ENCODE results near the gene BRD4.

Gene BRD4

DNA sequence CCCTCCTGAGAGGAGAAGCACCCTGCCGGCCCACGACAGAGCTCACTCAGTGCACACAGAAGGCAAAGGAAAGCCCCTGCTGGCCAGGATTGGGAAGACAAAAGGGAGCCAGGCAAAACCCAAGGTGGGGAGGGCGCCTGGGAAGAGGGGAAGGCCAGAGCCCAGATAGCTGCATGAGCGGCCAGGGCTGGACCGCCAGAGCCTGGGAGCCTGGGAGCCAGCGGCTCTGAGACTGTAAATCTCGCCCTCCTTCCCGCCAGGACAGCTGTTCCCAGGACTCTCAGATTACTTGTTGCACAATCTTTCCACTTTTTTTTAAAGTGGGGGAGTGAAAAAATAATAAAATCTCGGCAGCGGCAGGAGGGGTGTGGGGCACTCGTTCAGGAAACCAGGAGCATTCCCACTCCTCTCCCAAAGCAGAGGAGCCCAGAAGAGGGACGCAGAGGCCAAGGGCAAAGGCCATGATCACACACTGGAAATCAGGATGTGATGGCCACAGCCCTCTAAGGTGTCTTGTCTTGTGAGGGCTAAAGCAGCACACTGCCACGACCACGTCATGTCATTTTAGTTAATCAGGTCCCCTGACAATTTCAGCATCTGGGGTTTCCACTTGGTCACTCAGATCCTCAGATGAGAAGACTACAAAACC is 80.5 kb downstream of the BRD4 start:
- TF ChIP-seq, protein P1, sequence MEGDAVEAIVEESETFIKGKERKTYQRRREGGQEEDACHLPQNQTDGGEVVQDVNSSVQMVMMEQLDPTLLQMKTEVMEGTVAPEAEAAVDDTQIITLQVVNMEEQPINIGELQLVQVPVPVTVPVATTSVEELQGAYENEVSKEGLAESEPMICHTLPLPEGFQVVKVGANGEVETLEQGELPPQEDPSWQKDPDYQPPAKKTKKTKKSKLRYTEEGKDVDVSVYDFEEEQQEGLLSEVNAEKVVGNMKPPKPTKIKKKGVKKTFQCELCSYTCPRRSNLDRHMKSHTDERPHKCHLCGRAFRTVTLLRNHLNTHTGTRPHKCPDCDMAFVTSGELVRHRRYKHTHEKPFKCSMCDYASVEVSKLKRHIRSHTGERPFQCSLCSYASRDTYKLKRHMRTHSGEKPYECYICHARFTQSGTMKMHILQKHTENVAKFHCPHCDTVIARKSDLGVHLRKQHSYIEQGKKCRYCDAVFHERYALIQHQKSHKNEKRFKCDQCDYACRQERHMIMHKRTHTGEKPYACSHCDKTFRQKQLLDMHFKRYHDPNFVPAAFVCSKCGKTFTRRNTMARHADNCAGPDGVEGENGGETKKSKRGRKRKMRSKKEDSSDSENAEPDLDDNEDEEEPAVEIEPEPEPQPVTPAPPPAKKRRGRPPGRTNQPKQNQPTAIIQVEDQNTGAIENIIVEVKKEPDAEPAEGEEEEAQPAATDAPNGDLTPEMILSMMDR (IDR thresholded peaks at IDR 0.05): no peak
- DNase-seq (ENCODE audit: low spot score): peak; percentile 95
- Histone ChIP-seq H3K4me3 (peak overlapping the region; percentile 63), H3K27ac (peak overlapping the region; percentile 99)

DNA sequence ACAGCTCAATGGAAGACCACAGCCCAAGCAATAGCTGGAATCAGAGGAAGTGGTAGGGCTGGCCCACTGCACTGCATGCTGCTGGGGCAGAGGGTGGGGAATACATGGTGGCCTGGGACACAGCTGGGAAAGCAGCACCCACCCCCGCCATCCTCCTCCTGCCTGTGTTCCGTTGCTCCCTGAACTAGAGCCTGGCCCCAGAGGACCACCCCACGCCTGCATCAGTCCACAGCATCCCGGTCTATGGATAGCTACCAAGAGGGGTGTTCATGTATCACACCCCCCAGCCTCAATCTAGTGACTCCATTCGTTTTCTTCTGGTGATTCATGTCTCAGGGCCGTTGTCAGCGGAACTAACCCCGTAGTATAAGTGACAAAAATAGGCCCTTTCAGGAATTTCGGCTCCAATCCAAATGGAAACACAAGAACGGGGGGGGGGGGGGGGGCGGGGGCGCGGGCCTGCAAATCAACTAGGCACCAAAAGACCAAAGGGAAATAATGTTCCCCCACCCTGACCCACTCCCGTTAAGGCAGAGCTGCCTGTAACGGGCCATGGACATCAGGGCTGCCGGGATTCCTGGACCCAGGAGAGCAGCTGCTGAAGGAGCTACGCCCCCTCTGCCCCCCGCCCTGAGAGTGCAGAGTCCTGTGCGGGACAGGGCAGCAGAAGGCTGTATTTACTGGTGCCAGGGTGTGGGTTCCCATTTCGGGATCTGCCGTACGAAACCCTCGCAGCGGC is 81.2 kb downstream of the BRD4 start:
- H3K4me3 ChIP-seq: peak overlapping the region; percentile 63
- peak; percentile 92 for DNase-seq (ENCODE audit: low spot score)
- TF ChIP-seq, protein P1 (IDR thresholded peaks at IDR 0.05): no peak
- peak overlapping the region; percentile 99 for H3K27ac ChIP-seq

DNA sequence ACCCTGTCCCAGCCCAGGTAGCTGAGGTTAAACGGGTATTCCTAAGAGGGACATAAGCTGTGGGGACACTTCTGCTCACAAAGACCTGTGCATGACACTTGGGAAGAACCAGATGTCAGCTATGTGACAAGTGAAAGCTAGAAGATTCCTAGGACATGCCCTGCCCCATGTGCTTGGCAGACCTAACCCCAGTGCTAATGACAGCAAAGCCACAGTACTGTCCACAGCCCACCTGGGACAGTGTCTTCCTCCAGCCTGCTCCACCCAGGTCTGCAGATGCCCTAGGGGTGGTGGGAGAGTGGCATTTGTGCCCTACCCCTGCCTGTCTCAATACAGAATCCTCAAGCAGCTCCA is 81.7 kb downstream of the BRD4 start:
- TF ChIP-seq, protein P1 (IDR thresholded peaks at IDR 0.05): no peak
- Histone ChIP-seq H3K27ac (peak overlapping the region; percentile 99), H3K4me3 (peak overlapping the region; percentile 63)
- no peak for DNase-seq (ENCODE audit: low spot score)

DNA sequence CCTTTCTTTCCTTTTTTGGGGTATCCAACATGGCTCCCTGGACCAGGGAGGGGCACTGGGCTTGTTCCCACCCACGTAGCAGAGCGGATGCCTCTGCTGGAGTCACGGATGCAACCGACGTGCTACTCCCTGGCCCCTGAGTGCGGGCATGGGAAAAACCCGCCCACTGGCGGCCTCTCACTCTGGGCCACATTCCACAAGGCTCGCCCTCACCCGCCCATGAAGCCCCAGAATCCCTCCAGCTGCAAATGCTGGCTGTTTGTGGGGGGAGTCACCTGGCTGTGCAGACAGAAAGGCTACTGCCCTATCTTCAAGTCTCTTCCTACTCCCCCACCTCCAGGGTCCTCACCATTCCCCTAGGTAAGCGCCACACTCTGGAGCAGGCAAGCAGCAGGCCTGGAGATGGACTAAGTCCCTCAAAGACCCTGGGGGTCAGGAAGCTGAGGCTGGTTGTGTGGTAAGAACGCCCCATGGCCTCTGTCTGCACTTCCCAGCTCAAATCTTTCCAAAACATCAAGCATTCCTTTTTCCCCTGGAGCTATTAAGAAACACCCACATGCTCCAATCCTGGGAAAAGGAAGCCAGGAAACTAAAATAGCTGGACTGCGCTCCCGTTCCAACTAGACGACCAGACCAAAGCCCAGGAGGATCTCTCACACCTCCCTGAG is 82.2 kb downstream of the BRD4 start:
- peak; percentile 95 for DNase-seq (ENCODE audit: low spot score)
- TF ChIP-seq, protein P1 (IDR thresholded peaks at IDR 0.05): no peak
- H3K4me3 ChIP-seq: peak overlapping the region; percentile 63
- peak overlapping the region; percentile 99 for H3K27ac ChIP-seq

DNA sequence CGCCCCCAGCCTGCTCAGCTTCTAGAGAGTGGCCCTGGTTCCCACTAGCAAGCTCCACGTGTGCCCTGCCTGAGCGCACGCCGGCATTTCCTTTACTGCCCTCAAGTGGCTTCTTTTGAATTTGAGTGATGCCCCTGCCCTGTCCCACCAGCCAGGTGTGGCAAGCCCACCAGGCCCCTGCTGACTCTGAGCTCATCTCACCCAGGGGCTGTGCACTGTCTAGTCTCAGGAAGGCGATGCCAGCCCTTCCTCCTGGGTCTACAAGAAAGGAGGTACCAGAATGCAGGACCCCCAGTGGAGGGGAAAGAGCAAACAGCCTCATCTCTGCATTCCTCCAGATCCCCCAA is 82.8 kb downstream of the BRD4 start:
- peak overlapping the region; percentile 99 for H3K27ac ChIP-seq
- DNase-seq (ENCODE audit: low spot score): no peak
- TF ChIP-seq, protein P1 (IDR thresholded peaks at IDR 0.05): no peak
- peak overlapping the region; percentile 63 for H3K4me3 ChIP-seq

DNA sequence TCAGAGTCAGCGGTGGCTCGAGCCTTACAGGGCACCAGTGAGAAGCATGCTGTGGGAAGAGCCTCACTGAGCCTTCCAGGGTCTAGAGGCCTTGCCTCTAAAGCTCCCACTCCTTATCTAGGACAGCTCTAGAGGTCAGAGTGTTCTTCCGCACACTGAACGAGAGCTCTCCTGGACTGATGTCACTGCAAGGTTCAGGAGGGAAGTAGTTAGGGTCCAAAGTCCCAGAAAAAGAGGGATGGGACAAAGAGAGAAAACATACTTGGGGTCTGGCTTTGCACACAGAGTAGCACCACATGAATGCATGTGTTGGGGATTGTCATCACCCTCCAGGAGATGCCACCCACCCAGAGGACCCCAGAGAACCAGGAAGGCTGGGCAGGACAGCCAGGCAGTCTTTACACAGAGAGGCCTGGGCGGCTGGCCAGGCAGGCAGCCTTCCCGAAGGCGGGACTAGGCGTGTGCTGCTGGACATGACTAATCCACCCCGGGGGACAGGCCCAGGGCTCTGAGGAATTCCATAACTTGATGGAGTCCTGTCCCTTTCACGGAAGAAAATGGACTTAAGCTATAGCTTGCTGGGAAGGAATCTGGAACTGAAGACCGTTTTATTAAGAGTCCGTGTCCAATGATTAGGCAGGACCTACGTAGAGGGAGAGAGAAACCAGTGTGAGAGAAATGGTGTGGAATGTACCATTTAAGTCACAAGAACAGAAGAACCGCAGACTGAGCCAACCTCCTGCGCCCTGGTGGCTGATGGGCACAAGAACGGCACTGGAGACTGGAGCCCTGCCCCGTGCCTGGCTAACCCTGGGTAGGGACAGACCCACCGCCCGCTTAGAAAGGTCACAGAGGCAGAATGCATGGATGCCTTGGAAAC is 83.5 kb downstream of the BRD4 start:
- Histone ChIP-seq H3K4me3 (peak overlapping the region; percentile 63), H3K27ac (peak overlapping the region; percentile 99)
- TF ChIP-seq, protein P1 (IDR thresholded peaks at IDR 0.05): no peak
- DNase-seq (ENCODE audit: low spot score): peak; percentile 92

All from coronary artery (tissue), 2 donors.